ENCODE measurements around the gene GPRC5D.
A peak's percentile ranks its signal among the peaks of the same experiment; 100 is the strongest.

The GPRC5D gene

GRCh38 chr12:12952036-12952435, at the start of gene GPRC5D:
Gene GPRC5D, minus strand, starts transcription at chr12:12952170. Its CDS starts 1,786 bp downstream, at chr12:12950384.
- no peak for DNase-seq

DNA sequence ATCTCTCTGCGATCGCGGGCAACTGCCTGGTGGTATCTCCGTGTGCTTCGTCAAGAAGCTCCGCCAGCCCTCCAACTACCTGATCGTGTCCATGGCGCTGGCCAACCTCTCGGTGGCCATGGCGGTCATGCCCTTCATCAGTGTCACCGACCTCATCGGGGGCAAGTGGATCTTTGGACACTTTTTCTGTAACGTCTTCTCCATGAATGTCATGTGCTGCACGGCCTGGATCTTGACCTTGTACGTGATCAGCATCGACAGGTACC, 49.7 kb upstream of the GPRC5D start:
- DNase-seq: no peak

DNA sequence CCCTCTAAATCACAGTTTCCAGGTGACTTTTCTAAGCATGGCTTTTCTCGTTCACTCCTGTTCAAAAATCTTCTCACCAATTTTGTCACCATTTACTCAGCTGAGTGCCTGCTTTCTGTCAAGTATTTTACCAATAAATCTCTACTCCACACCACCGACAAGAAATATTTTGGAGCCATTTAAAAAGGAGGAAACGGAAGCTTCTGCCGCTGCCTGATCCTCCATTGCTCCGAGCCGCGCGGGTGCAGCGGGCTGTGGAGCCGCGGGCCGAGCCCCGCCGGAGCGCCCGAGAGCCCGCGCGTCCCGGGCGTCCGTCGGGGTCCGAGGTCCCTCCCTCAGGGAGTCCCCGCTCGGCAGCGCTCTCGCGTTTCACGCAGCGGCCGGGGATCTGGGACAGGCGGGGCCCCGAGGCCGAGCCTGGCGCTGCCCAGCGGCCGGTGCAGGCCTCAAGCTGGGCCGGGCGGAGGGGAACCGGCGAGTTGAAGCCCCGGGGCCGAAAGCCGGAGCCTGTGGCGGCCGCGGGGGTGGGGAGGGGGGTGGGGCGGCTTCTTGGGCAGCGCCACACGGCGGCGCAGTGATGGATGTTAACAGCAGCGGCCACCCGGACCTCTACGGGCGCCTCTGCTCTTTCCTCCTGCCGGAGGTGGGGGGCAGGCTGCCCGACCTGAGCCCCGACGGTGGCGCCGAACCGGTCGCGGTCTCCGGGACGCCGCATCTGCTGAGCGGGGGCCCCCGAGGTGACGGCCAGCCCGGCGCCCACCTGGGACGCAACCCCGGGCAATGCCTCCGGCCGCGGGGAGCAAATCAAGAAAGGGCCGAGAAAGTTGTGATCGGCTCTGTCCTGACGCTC, 49.2 kb upstream of the GPRC5D start:
- peak; percentile 41 to 56 for DNase-seq

DNA sequence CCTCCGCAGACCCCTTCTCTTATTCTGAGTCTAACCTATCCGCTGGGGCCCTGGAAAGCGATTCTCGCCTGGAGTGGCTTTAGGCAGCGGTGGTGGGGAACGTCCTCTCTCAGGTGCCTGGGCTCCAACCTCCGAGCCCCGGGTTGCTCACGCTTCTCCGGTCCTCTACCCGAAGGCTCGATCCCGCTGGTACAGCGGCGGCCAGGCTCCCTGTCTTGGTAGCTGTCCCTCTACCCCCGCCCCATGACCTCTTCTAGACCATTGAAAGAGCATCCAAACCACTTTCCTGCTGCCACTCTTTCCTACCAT, 48.6 kb upstream of the GPRC5D start:
- DNase-seq: no peak

DNA sequence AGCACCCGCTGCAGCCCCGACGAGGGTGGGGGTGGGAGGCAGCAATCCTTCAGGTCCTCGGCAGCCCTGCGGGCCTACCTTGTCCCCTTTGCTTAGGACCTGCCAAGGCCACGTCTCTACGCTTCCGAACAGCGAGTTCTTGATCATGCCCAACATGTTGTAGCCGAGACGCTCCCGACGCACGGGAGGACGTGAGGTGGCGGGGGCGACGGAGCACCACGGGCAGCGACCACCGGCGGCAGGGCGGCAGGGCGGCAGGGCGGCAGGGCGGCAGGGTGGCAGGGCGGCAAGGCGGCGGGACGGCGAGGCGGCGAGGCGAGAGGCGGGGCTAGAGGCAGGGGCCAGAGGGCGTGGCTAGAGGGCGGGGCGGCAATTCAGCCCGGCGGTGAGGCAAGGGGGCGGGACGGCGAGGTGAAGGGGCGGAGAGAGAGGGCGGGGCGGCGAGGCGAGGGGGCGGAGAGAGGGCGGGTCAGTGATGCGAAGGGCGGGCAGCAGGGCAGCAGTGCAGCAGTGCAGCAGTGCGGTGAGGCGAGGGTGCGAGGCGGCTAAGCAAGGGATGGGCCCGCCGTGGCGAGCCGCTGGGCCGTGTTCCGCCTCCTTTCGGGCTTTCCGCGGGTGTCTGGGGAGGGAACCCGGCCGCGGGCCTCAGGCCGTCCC, 48.1 kb upstream of the GPRC5D start, which contains the start of gene HEBP1:
Gene HEBP1 (minus strand): TSS at position 307 of the 657 bp plus-strand sequence. CDS start 151 bp downstream, at position 156.
- peak; percentile 93 to 95 for DNase-seq

DNA sequence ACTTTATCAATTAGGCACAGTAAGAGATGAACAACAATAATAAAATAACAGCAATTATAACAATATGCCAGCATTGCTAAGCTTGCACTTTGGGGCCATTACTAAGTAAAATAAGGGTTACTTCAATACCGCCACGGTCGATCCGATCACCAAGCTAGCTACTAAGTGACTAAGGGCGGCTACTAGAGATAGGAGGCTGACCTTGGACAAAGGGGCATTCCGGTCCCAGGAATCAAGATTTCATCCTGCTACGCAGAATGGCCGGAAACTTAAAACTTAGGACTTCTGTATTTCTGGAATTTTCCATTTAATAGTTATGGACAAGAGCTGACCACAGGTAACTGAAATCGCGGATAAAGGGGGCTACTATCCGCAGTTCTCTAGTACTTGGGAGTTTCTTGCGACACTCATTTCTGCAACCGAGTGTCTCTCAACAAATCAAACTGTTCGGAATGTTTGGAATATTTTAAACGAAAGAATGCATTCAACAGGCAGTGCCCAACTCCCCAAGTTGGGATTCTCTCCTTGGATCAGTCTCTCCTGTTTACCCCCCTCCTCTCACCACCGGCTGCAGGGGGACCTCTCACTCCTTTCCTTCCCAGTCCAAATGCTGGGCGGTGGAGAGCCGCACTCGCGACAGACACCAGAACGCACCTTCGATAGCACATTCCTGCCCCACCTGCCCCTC, 47.4 kb upstream of the GPRC5D start:
- DNase-seq: no peak

- DNase-seq: no peak
These were observed 46.3 kb upstream of the GPRC5D start for GRCh38 chr12:12998248-12998647.

DNA sequence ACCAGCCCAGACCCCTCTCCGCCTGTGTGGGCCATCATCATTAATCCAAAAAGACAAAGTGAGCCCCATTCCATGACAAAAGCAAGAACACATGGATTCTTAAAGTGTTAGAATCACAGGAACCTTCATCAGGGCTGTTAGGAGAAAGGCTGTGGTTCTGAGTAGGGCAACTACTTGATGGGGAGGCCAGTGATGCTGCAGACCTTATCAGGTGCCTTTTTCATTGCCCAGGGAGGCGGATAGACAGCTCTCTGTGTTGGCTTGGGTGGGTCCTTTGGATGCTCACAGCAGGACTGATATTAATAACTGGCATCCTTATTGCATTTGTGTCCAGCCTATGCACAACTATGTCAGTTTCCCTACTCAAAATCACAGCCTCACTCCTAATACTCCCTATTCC, 45.8 kb upstream of the GPRC5D start:
- no peak for DNase-seq

GRCh38 chr12:12997156-12997555, 45.2 kb upstream of the GPRC5D start:
- DNase-seq: no peak

GRCh38 chr12:12996209-12996608, 44.2 kb upstream of the GPRC5D start:
- no peak for DNase-seq

- no peak for DNase-seq
These were observed 43.1 kb upstream of the GPRC5D start for GRCh38 chr12:12995088-12995487.

DNA sequence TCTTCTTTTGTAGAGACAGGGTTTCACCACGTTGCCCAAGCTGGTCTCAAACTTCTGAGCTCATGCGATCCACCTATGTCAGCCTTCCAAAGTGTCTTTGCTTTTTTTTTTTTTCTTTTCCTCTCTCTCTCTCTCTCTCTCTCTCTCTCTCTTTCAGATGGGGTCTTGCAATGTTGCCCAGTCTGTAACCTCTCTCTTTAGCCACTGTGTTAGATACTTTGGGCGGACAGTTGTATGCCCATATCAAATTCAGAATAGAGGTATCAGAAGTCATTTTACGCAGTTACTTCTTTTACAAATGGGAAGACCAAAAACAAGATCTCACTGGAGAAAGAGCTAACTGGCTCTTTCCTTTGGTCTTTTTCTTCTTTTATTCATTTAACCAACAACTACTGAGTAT, 41.4 kb upstream of the GPRC5D start:
- no peak for DNase-seq

- peak in 1 of 2 donors; percentile 21 for DNase-seq
These were observed 40.6 kb upstream of the GPRC5D start for GRCh38 chr12:12992418-12993130.

DNA sequence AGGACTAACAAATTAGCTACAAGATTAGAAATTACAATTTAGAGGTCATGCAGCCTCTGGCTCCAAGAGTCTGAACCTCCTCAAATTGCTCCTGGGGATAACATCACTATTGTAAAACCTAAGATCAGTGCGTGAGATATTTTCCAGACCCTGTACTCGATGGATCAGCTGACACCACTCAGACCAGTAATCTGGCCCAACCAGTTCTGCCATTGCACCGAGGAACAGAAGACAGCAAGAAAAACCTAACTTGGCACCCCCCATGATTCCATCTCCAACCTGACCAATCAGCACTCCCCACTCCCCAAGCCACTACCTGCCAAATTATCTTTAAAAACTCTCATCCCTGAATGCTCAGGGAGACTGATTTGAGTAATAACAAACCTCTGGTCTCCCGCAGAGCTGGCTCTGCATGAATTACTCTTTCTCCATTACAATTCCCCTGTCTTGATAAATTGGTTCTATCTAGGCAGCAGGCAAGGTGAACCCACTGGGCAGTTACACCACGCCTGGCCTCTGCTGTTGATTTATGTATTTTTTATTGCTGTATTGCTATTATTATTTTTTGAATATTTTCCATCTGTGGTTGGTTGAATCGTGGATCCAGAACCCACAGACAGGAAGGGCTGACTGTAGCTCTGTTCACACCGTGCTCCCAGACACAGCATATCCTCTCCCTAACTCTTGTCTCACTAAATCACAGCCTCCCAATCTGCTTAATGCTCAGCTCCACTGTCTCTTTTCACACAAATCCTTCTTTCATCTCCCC, 38.9 kb upstream of the GPRC5D start:
- no peak for DNase-seq

DNA sequence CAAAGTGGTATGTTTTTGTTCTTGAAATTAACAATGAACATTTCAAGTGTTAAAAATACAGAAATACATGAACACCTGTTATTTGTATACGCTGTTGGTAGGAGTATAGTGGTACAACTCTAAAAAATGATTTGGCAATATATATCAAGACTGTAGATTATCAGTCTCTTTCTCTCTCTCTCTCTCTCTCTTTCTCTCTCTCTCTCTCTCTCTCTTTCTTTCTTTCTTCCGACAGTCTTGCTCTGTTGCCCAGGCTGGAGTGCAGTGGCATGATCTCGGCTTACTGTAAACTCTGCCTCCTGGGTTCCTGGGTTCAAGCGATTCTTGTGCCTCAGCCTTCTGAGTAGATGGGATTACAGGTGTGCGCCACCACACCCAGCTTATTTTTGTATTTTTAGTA, 35.5 kb upstream of the GPRC5D start:
- no peak for DNase-seq

DNA sequence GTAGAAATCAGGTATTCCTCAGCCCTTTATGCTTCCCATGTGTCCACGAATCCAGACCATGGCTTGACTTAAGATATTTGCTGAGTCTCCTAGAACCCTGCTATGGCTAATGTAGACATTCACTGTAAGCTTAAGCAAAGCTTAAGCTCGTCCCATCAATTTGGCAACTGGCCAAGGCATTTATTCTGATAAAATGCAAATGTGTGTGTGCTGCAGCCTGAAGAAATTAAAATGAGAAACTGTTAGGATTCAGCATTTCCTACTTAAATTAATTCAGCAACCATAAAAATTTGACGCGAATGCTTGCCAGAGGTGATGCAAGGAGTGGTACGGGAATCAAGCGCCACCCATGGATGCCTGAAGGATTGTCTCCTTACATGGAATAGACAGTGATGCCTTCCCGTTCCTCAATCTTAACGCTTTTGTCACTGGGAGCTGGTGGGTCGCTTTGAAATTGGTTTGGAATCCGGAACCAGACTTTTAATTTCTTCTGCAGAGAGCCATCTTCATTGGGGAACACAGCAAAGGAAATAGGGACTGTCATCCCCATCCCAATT, 34.9 kb upstream of the GPRC5D start:
- no peak for DNase-seq

DNA sequence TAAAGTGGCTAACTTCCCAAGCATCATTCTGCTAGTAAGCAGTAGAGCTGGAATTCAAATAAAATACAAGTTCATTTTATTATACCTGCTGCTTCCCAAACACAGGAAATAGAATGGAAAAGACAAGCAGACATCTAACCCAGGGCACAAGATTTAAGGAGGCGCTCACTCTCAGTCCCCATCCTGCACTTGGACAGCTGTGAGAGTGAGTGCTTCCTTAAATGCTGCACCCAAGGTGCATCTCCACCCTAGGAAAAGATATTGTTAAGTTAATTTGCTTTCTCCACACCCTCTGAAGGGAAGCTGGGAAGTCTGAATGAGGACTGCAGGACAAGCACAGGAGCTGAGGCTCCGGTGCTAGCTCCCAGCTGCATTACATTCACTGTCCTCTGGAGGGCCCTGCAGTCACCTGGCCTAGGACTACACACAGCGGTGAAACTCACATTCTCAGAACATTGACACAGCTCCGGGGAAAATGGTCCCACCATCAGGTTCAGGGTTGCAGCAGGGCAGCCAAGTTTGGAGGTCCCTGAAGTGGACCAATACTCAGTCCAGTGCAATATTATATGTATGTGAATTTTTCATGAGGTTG, 33.9 kb upstream of the GPRC5D start:
- peak in 1 of 2 donors; percentile 18 for DNase-seq

DNA sequence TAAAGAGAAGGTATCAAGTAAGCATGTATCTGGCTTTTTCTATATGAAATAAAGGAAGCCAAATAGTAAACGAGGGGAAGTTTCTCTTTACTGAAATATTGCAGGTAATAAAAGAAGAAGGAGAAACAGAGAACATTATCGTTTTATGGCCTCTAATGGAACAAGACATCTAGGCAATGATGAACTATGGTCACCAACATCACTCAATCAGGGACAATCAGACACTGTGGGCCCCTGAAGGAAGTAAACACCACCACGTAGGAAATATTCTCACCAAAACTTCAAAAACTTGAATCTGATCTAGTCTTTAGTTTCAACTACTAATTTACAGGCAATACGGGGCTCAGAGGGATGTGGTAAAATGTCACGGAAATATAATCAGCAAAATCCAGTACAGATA, 32.2 kb upstream of the GPRC5D start:
- DNase-seq: no peak

GRCh38 chr12:12983420-12984035, 31.6 kb upstream of the GPRC5D start:
- peak in 1 of 2 donors; percentile 15 for DNase-seq

GRCh38 chr12:12982331-12982730, 30.4 kb upstream of the GPRC5D start:
- DNase-seq: no peak

- DNase-seq: no peak
These were observed 27.8 kb upstream of the GPRC5D start for GRCh38 chr12:12979731-12980259.

All from CD4-positive, alpha-beta T cell treated with Interleukin-1 beta for 1 hour (primary cell).